HCT116 (cell line): Measurements from ENCODE around the gene MPP1. TPM values are rescaled to one million over a fixed set of nuclear protein-coding genes. Genes with fewer than 3 reads are reported as not detected.
A peak's percentile ranks its signal among the peaks of the same experiment; 100 is the strongest.

Experiments used
- ATAC-seq: fragments of 200-7000 bp; cut with Tn5 transposase; 2 replicates; pipeline ENCODE4 v1.9.1; 2020; ENCODE audit warnings: mild to moderate bottlenecking, moderate library complexity
- BruUV-seq: library from RNA; stranded (reverse); fragments of 400-500 nt; replicated peaks from 2 replicates; lab custom pipeline; 2021; lab: Mats Ljungman, UMichigan
- CTCF ChIA-PET: fragments of 300-600 bp; sonication (Branson Sonifier 250); formaldehyde crosslinking; loops from one replicate; lab custom pipeline; 2021; ENCODE audit warnings: antibody characterized with exemption; lab: Charles Lee
- POLR2A ChIA-PET: fragments of 300-600, 350-600 bp; sonication (Branson Sonifier 250); formaldehyde crosslinking; loops from one replicate; lab custom pipeline; 2021; ENCODE audit warnings: antibody characterized with exemption; lab: Charles Lee
- RAD21 ChIA-PET, 2 experiments: fragments of 300-600 bp; sonication (Branson Sonifier 250); formaldehyde crosslinking; loops; one replicate each; lab custom pipeline; 2023; ENCODE audit warnings: low total read pairs in 2 of 2; ENCODE audit not compliant: uncharacterized antibody in 2 of 2, unreplicated experiment in 2 of 2, low non-redundant PET in 1 of 2; lab: Charles Lee
- DNase-seq: peaks from one replicate; pipeline ENCODE4 v3.0.0-alpha.2; 2010; ENCODE audit warnings: low read depth, low spot score
- H2AFZ ChIP-seq: fragments of 200-600 bp; shearing (Covaris generic), sonication (generic); 2 replicates; pipeline ENCODE4 v1.6.1; 2017; ENCODE audit warnings: low read depth, mixed run types, mixed read lengths, antibody characterized with exemption, low read length; ENCODE audit not compliant: poor library complexity, severe bottlenecking
- H3K27ac ChIP-seq: 2 replicates; pipeline ENCODE4 v1.5.1; 2012; ENCODE audit warnings: low read depth, low read length
- H3K27me3 ChIP-seq: fragments of 200-600 bp; sonication (generic); 2 replicates; pipeline ENCODE4 v1.6.1; 2016; ENCODE audit warnings: mixed run types, low read length, mixed read lengths; ENCODE audit not compliant: insufficient read depth
- H3K36me3 ChIP-seq, 2 experiments: fragments of 200-500 bp in 1 of 2; fragments of 200-600 bp in 1 of 2; sonication (Bioruptor generic) in 1 of 2; sonication (generic) in 1 of 2; 2 replicates each; pipeline versions ENCODE4 v1.5.1 to v1.6.1; 2014 to 2016; ENCODE audit warnings: low read length in 2 of 2, inconsistent platforms in 1 of 2, mixed read lengths in 1 of 2, mixed run types in 1 of 2; ENCODE audit not compliant: insufficient read depth in 2 of 2, control insufficient read depth in 1 of 2
- H3K4me1 ChIP-seq, 2 experiments: fragments of 200-600 bp in 1 of 2; sonication (generic) in 1 of 2; 2 replicates each; pipeline versions ENCODE4 v1.5.1 to v1.6.1; 2012 to 2017; ENCODE audit warnings: low read length in 2 of 2, inconsistent platforms in 1 of 2, mild to moderate bottlenecking in 1 of 2, mixed read lengths in 1 of 2, mixed run types in 1 of 2, moderate library complexity in 1 of 2; ENCODE audit not compliant: insufficient read depth in 2 of 2, control insufficient read depth in 1 of 2
- H3K4me2 ChIP-seq: fragments of 200-600 bp; sonication (generic); 2 replicates; pipeline ENCODE4 v1.6.1; 2017; ENCODE audit warnings: mixed run types, low read length, mixed read lengths
- H3K4me3 ChIP-seq, 2 experiments: fragments of 200-600 bp in 1 of 2; sonication (generic) in 1 of 2; replicated peaks in 1 of 2; 2 replicates each; pipeline ENCODE4 v1.5.1; 2011 to 2016; ENCODE audit warnings: low read length in 2 of 2, control low read depth in 1 of 2, low read depth in 1 of 2, mild to moderate bottlenecking in 1 of 2, mixed read lengths in 1 of 2, mixed run types in 1 of 2
- H3K79me2 ChIP-seq: fragments of 200-600 bp; sonication (generic); 2 replicates; pipeline ENCODE4 v1.6.1; 2017; ENCODE audit warnings: mild to moderate bottlenecking, mixed run types, low read length, moderate library complexity, mixed read lengths; ENCODE audit not compliant: insufficient read depth
- H3K9ac ChIP-seq: fragments of 200-600 bp; sonication (generic); 2 replicates; pipeline ENCODE4 v1.6.1; 2016; ENCODE audit warnings: low read length, mixed read lengths
- H3K9me2 ChIP-seq: fragments of 200-600 bp; sonication (generic), shearing (Covaris generic); 2 replicates; pipeline ENCODE4 v1.6.1; 2017; ENCODE audit warnings: mixed run types, mild to moderate bottlenecking, moderate library complexity; ENCODE audit not compliant: insufficient read depth
- H3K9me3 ChIP-seq, 2 experiments: fragments of 200-500 bp in 1 of 2; fragments of 200-600 bp in 1 of 2; sonication (Bioruptor generic) in 1 of 2; sonication (generic) in 1 of 2; 2 replicates each; pipeline ENCODE4 v1.6.1; 2014 to 2017; ENCODE audit warnings: low read length in 2 of 2, mixed read lengths in 2 of 2, inconsistent platforms in 1 of 2, low read depth in 1 of 2, mild to moderate bottlenecking in 1 of 2, mixed run types in 1 of 2, moderate library complexity in 1 of 2; ENCODE audit not compliant: control insufficient read depth in 1 of 2, insufficient read depth in 1 of 2
- H4K20me1 ChIP-seq: fragments of 200-600 bp; sonication (generic), shearing (Covaris generic); 2 replicates; pipeline ENCODE4 v1.6.1; 2017; ENCODE audit warnings: mixed run types, mild to moderate bottlenecking, moderate library complexity; ENCODE audit not compliant: insufficient read depth
- CBX3 ChIP-seq: IDR thresholded peaks from 2 replicates; pipeline ENCODE4 v1.6.1; 2012; ENCODE audit warnings: low read depth
- EGR1 ChIP-seq: IDR thresholded peaks from 2 replicates; pipeline ENCODE4 v1.6.1; 2012; ENCODE audit warnings: low read depth
- ELF1 ChIP-seq: IDR thresholded peaks from 2 replicates; pipeline ENCODE4 v1.6.1; 2012; ENCODE audit warnings: low read depth, borderline replicate concordance
- EZH2 ChIP-seq: fragments of 200-600 bp; sonication (generic); IDR thresholded peaks from 2 replicates; pipeline ENCODE4 v1.6.1; 2017; ENCODE audit warnings: antibody characterized with exemption, mixed run types
- EZH2phosphoT487 ChIP-seq: fragments of 200-600 bp; IDR thresholded peaks from 2 replicates; pipeline ENCODE4 v1.6.1; 2018; ENCODE audit warnings: antibody characterized with exemption, borderline replicate concordance
- FOSL1 ChIP-seq: IDR thresholded peaks from 2 replicates; pipeline ENCODE4 v1.6.1; 2012; ENCODE audit warnings: low read depth
- POLR2A ChIP-seq: IDR thresholded peaks from 2 replicates; pipeline ENCODE4 v1.7.0; 2011; ENCODE audit warnings: borderline replicate concordance; ENCODE audit not compliant: insufficient read depth, insufficient read length; ENCODE audit errors: extremely low read depth
- POLR2AphosphoS5 ChIP-seq: IDR thresholded peaks from 2 replicates; pipeline ENCODE4 v1.6.1; 2011; ENCODE audit warnings: mild to moderate bottlenecking, low read depth, low read length, moderate library complexity
- SIN3A ChIP-seq: IDR thresholded peaks from 2 replicates; pipeline ENCODE4 v1.6.1; 2012; ENCODE audit warnings: low read depth
- SP1 ChIP-seq: IDR thresholded peaks from 2 replicates; pipeline ENCODE4 v1.6.1; 2012; ENCODE audit warnings: low read depth
- YY1 ChIP-seq: IDR thresholded peaks from 2 replicates; pipeline ENCODE4 v1.6.1; 2011; ENCODE audit warnings: low read length, low read depth, moderate library complexity, mild to moderate bottlenecking; ENCODE audit not compliant: insufficient replicate concordance; ENCODE audit errors: extremely low read depth
- ZFX ChIP-seq: fragments of 450-650 bp; IDR thresholded peaks from 2 replicates; pipeline ENCODE4 v1.6.1; 2017
- intact Hi-C: fragments of 100-400 bp; cut with micrococcal nuclease; formaldehyde crosslinking; loops from 2 replicates; pipeline ENCODE4 v1.10.0; 2022
- total RNA-seq: library from RNA; stranded (reverse); gene quantifications from one replicate; pipeline ENCODE4 v1.2.1, GENCODE V29; 2021; ENCODE audit not compliant: unreplicated experiment
- TF ChIP-seq, protein P1 (sequence below): IDR thresholded peaks from 2 replicates; pipeline ENCODE4 v1.6.1; 2012
- TF ChIP-seq, protein P2 (sequence below), 3 experiments: fragments of 200-600 bp in 1 of 3; sonication (generic) in 1 of 3; IDR thresholded peaks in 2 of 3; conservative IDR thresholded peaks in 1 of 3; 2 replicates each; pipeline ENCODE4 v1.5.1; 2012 to 2017; ENCODE audit warnings: low read depth in 2 of 3, low read length in 2 of 3, antibody characterized with exemption in 1 of 3, borderline replicate concordance in 1 of 3, control low read depth in 1 of 3, mild to moderate bottlenecking in 1 of 3, mixed read lengths in 1 of 3, mixed run types in 1 of 3, moderate library complexity in 1 of 3; ENCODE audit not compliant: insufficient read depth in 1 of 3
- TF ChIP-seq, protein P3 (sequence below): IDR thresholded peaks from 2 replicates; pipeline ENCODE4 v1.6.1; 2011; ENCODE audit warnings: mild to moderate bottlenecking, low read length, moderate library complexity; ENCODE audit not compliant: insufficient replicate concordance; ENCODE audit errors: extremely low read depth
- TF ChIP-seq, protein P4 (sequence below): IDR thresholded peaks from 2 replicates; pipeline ENCODE4 v1.6.1; 2012

Gene MPP1
- total RNA-seq, 1 experiment from 2014 or later: 13.1 TPM

DNA sequence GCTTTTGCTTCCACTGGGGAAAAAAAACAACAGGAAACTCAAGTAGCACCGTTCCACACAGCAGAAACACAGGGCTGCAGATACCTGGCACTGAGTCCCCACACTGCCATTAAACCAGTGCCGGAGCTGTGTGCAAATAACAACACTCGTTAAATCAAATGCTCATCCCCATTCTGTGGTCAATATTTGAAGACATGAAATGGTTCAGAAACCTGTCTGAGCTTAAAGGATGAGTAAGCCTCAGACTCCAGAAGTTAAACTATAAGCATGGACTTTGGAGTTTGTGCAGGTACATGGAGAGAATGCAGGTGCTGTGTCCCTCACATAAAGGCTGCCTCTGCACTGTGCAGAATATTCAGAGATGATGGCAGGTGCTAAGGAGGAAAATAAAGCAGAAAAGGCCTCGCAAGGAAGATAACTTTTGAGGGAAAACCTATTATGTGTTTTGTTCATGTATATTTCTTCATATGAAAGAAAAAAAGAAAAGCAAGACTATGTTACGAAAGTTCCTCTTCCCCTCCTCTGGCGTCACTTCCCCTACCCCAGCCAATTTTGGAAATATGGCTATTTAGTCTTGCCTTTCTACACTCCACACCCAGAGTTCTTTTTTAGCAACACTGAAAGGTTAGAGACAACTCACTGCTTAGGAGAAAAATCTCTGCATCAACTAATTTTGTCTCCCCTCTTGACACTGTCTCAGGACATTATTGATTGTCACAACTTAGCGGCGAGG is 4.6 kb downstream of the MPP1 start (continued):
- TF ChIP-seq EZH2 (no peak), ZFX (no peak)
- TF ChIP-seq, all 23 proteins: peak for 0

DNA sequence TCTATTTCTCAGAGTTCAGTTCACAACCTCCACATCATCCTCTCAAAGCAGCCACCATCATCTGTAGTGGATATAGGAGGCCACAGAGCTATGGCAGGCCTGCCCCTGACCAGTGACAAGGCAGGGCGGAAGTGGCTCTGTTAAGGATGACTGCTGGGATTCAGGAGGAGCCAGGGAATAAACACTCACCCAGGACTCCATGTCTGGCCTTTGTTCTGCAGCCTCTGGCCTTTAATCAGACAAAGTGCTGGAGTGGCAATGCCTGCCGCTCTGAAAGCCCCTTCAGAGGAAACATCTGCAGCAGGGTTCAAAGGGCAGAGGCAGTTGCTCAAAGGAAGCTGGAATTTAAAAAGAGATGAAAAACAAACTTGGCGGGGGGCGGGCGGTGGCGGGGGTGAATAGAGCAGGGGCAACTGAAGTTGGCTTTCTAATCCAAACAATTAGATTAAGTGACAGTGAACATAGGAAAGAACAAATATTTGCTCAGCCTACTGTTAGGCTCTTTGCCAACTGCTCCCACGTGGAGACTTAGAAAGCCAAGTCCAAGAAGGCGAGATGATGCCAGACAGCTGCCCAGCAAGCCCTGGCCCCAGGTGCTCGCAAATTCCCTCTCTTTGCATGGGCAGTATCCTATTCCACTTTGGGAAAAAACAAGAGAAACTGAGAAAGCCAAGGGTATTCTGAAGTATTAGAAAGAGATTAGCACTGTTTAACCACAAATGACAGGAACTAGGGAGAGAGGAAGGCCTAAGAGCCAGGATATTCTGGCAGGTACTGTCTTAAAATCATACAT is 5.5 kb downstream of the MPP1 start:
- POLR2A ChIA-PET: interaction anchor here (0.9 kb wide), 1 partner anchor 36 kb away, joined by 4 read pairs; no protein-coding TSS in a partner anchor
- H2AFZ ChIP-seq: no peak overlapping the region
- peak overlapping the region; percentile 64 for H3K4me2 ChIP-seq
- CTCF ChIA-PET: no interaction called here
- peak; percentile 74 for ATAC-seq
- peak overlapping the region in 1 of 2 experiments; percentile 18; a peak in 2 of 4 replicates for H3K4me3 ChIP-seq
- no peaks in the 10 kb centered on the region for H3K9me3 ChIP-seq
- DNase-seq: no peak
- H3K27ac ChIP-seq: peak overlapping the region; percentile 53
- H4K20me1 ChIP-seq: no peaks in the 10 kb centered on the region
- no TSS peak for BruUV-seq
- no peaks in the 10 kb centered on the region for H3K36me3 ChIP-seq
- no peaks in the 10 kb centered on the region for H3K27me3 ChIP-seq
- peaks cover 32 to 50% of the 10 kb centered on the region in 2 experiments for H3K4me1 ChIP-seq
- no peaks in the 10 kb centered on the region for H3K9me2 ChIP-seq
- intact Hi-C loops: no loop called here
- no peaks in the 10 kb centered on the region for H3K79me2 ChIP-seq
- H3K9ac ChIP-seq: no peak overlapping the region
- RAD21 ChIA-PET: no interaction called here
- TF ChIP-seq FOSL1 (no peak), EZH2phosphoT487 (no peak), ELF1 (no peak), SP1 (no peak), EZH2 (no peak), CBX3 (no peak), POLR2AphosphoS5 (no peak), POLR2A (no peak), EGR1 (no peak), YY1 (no peak), SIN3A (no peak)
- TF ChIP-seq, protein P1, sequence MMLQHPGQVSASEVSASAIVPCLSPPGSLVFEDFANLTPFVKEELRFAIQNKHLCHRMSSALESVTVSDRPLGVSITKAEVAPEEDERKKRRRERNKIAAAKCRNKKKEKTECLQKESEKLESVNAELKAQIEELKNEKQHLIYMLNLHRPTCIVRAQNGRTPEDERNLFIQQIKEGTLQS: no peak
- TF ChIP-seq, protein P2, sequence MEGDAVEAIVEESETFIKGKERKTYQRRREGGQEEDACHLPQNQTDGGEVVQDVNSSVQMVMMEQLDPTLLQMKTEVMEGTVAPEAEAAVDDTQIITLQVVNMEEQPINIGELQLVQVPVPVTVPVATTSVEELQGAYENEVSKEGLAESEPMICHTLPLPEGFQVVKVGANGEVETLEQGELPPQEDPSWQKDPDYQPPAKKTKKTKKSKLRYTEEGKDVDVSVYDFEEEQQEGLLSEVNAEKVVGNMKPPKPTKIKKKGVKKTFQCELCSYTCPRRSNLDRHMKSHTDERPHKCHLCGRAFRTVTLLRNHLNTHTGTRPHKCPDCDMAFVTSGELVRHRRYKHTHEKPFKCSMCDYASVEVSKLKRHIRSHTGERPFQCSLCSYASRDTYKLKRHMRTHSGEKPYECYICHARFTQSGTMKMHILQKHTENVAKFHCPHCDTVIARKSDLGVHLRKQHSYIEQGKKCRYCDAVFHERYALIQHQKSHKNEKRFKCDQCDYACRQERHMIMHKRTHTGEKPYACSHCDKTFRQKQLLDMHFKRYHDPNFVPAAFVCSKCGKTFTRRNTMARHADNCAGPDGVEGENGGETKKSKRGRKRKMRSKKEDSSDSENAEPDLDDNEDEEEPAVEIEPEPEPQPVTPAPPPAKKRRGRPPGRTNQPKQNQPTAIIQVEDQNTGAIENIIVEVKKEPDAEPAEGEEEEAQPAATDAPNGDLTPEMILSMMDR (IDR thresholded peaks at IDR 0.05 in 2 of 3, conservative IDR thresholded peaks at IDR 0.05 in 1 of 3; ENCODE audit: borderline replicate concordance in 1 of 3, insufficient read depth in 1 of 3, low read depth in 2 of 3, low read length in 2 of 3): no peak
- TF ChIP-seq, protein P3, sequence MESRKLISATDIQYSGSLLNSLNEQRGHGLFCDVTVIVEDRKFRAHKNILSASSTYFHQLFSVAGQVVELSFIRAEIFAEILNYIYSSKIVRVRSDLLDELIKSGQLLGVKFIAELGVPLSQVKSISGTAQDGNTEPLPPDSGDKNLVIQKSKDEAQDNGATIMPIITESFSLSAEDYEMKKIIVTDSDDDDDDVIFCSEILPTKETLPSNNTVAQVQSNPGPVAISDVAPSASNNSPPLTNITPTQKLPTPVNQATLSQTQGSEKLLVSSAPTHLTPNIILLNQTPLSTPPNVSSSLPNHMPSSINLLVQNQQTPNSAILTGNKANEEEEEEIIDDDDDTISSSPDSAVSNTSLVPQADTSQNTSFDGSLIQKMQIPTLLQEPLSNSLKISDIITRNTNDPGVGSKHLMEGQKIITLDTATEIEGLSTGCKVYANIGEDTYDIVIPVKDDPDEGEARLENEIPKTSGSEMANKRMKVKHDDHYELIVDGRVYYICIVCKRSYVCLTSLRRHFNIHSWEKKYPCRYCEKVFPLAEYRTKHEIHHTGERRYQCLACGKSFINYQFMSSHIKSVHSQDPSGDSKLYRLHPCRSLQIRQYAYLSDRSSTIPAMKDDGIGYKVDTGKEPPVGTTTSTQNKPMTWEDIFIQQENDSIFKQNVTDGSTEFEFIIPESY: no peak
- TF ChIP-seq, protein P4, sequence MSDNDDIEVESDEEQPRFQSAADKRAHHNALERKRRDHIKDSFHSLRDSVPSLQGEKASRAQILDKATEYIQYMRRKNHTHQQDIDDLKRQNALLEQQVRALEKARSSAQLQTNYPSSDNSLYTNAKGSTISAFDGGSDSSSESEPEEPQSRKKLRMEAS: no peak
